ENCODE data around the gene ADAMTS7.
"Not testable (repeated sequence)": the region's sequence is repeated elsewhere in the genome, so short reads cannot be mapped to it uniquely, and the experiment has no call there.

The ADAMTS7 gene

DNA sequence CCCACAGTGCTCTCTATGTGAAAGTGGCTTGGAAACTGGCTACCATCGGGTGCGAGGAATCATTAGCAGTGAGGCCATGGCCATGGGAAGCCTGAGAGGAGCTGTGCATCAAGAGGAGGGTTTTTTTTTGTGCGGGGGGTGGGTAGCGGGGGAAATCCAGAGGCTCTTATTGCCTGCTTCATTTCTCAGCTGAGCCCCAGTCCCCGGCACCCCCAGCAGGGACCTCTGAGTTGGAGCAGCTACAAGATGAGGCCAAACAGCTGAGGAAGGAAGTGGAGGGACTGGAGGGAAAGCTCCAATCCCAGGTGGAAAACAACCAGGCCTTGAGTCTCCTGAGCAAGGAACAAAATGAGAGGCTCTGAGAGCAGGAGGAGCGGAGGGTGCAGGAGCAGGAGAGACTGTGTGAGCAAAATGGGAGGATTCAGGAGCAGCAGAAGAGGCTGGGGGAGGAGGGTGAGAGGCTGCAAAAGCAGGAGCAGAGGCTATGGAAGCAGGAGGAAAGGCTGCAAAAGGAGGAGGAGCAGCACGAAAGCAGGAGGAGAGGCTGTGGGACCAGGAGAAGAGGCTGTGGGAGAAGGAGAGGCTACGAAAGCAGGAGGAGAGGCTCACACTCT, 76.7 kb downstream of the ADAMTS7 start:
- no peak overlapping the region for H2BK12ac ChIP-seq (ENCODE audit: low read length)
- WGBS (ENCODE audit: extremely low coverage, insufficient coverage, insufficient read length): no CpG with 5 or more reads among the region's 8 CpGs

GRCh38 chr15:78732634-78733033, 78.6 kb downstream of the ADAMTS7 start:
- no peak overlapping the region for H3K18ac ChIP-seq (ENCODE audit: low read length)
- no peak overlapping the region for H3K23ac ChIP-seq (ENCODE audit: low read length)
- H3K9ac ChIP-seq (ENCODE audit: low read length): no peak overlapping the region
- H3K9me3 ChIP-seq (ENCODE audit: insufficient read depth, low read depth, low read length): no peaks in the 10 kb centered on the region
- no peak overlapping the region for H3K4ac ChIP-seq (ENCODE audit: low read depth, low read length)
- H3K36me3 ChIP-seq (ENCODE audit: control insufficient read depth in 1 of 2, insufficient read depth in 2 of 2, low read length in 2 of 2): no peaks in the 10 kb centered on the region
- no peaks in the 10 kb centered on the region for H3K79me2 ChIP-seq (ENCODE audit: control insufficient read depth, insufficient read depth, low read length, poor library complexity)
- H3K4me1 ChIP-seq (ENCODE audit: control insufficient read depth in 1 of 2, insufficient read depth in 2 of 2, low read length in 2 of 2): no peaks in the 10 kb centered on the region
- no peak overlapping the region for H2AFZ ChIP-seq (ENCODE audit: insufficient read depth, low read length, poor library complexity)
- H2BK12ac ChIP-seq (ENCODE audit: low read length): no peak overlapping the region
- no peak overlapping the region for H3K4me2 ChIP-seq (ENCODE audit: low read length)
- no peak overlapping the region for H3K14ac ChIP-seq (ENCODE audit: low read length)
- WGBS (ENCODE audit: extremely low coverage, insufficient coverage, insufficient read length): no CpG with 5 or more reads among the region's 2 CpGs
- H3K27me3 ChIP-seq (ENCODE audit: insufficient read depth, low read length): peaks cover 2% of the 10 kb centered on the region
- no peak overlapping the region for H2BK5ac ChIP-seq (ENCODE audit: low read depth, low read length, poor library complexity)
- H4K91ac ChIP-seq (ENCODE audit: low read depth, low read length): no peak overlapping the region
- no peak for DNase-seq
- no peak overlapping the region for H2BK120ac ChIP-seq (ENCODE audit: insufficient read depth, low read length, poor library complexity)
- no peak overlapping the region for H4K12ac ChIP-seq (ENCODE audit: low read depth, low read length)
- no peak overlapping the region for H3K27ac ChIP-seq (ENCODE audit: low read depth, low read length)
- no peak overlapping the region for H2AK5ac ChIP-seq (ENCODE audit: low read length)
- no peaks in the 10 kb centered on the region for H3K79me1 ChIP-seq (ENCODE audit: low read length)
- H3K4me3 ChIP-seq (ENCODE audit: low read depth, low read length): no peak overlapping the region
- no peak overlapping the region for H4K8ac ChIP-seq (ENCODE audit: low read depth, low read length)

More for the DNA sequence above, 76.7 kb downstream of the ADAMTS7 start:
- DNase-seq: no peak
- no peaks in the 10 kb centered on the region for H3K4me1 ChIP-seq (ENCODE audit: control insufficient read depth in 1 of 2, insufficient read depth in 2 of 2, low read length in 2 of 2)
- H3K36me3 ChIP-seq (ENCODE audit: control insufficient read depth in 1 of 2, insufficient read depth in 2 of 2, low read length in 2 of 2): no peaks in the 10 kb centered on the region
- no peak overlapping the region for H3K9ac ChIP-seq (ENCODE audit: low read length)
- no peak overlapping the region for H3K27ac ChIP-seq (ENCODE audit: low read depth, low read length)
- H4K91ac ChIP-seq (ENCODE audit: low read depth, low read length): no peak overlapping the region
- no peak overlapping the region for H3K14ac ChIP-seq (ENCODE audit: low read length)
- H2AFZ ChIP-seq (ENCODE audit: insufficient read depth, low read length, poor library complexity): no peak overlapping the region
- no peak overlapping the region for H4K8ac ChIP-seq (ENCODE audit: low read depth, low read length)
- H3K23ac ChIP-seq (ENCODE audit: low read length): no peak overlapping the region
- H3K4ac ChIP-seq (ENCODE audit: low read depth, low read length): no peak overlapping the region
- no peak overlapping the region for H3K4me3 ChIP-seq (ENCODE audit: low read depth, low read length)
- no peaks in the 10 kb centered on the region for H3K79me2 ChIP-seq (ENCODE audit: control insufficient read depth, insufficient read depth, low read length, poor library complexity)
- peaks cover 2% of the 10 kb centered on the region for H3K27me3 ChIP-seq (ENCODE audit: insufficient read depth, low read length)
- no peaks in the 10 kb centered on the region for H3K9me3 ChIP-seq (ENCODE audit: insufficient read depth, low read depth, low read length)
- H3K4me2 ChIP-seq (ENCODE audit: low read length): no peak overlapping the region
- no peak overlapping the region for H2BK5ac ChIP-seq (ENCODE audit: low read depth, low read length, poor library complexity)
- no peak overlapping the region for H2BK120ac ChIP-seq (ENCODE audit: insufficient read depth, low read length, poor library complexity)
- H3K79me1 ChIP-seq (ENCODE audit: low read length): no peaks in the 10 kb centered on the region
- no peak overlapping the region for H3K18ac ChIP-seq (ENCODE audit: low read length)
- H4K12ac ChIP-seq (ENCODE audit: low read depth, low read length): no peak overlapping the region
- H2AK5ac ChIP-seq (ENCODE audit: low read length): no peak overlapping the region

DNA sequence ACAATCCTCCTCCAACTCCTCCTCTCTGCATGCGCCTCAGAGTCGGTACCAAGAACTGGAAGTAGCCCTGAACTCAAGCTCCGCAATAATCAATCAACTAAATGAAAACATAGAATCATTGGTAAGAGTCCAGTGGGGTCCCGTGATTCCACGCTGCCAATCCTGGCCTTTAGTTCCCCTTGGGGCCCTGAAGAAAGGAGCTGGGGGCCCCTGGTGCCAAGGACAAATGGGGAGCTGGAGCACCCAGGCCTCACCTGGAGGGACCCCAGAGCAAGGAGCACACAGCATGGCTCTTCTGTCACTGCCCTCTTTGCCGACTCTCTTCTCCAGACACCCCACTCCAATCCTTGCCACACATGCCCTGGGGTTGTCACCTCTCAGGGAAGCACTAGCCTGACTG, 80.3 kb downstream of the ADAMTS7 start:
- Histone ChIP-seq H3K27ac (ENCODE audit: low read depth, low read length) (no peak overlapping the region), H3K36me3 (ENCODE audit: control insufficient read depth in 1 of 2, insufficient read depth in 2 of 2, low read length in 2 of 2) (no peaks in the 10 kb centered on the region), H2AFZ (ENCODE audit: insufficient read depth, low read length, poor library complexity) (no peak overlapping the region), H3K4me1 (ENCODE audit: control insufficient read depth in 1 of 2, insufficient read depth in 2 of 2, low read length in 2 of 2) (no peaks in the 10 kb centered on the region), H3K14ac (ENCODE audit: low read length) (no peak overlapping the region), H4K91ac (ENCODE audit: low read depth, low read length) (no peak overlapping the region), H3K79me2 (ENCODE audit: control insufficient read depth, insufficient read depth, low read length, poor library complexity) (no peaks in the 10 kb centered on the region), H2BK120ac (ENCODE audit: insufficient read depth, low read length, poor library complexity) (no peak overlapping the region), H3K9me3 (ENCODE audit: insufficient read depth, low read depth, low read length) (no peaks in the 10 kb centered on the region), H4K8ac (ENCODE audit: low read depth, low read length) (no peak overlapping the region), H2BK12ac (ENCODE audit: low read length) (no peak overlapping the region), H3K18ac (ENCODE audit: low read length) (no peak overlapping the region), H3K4me2 (ENCODE audit: low read length) (no peak overlapping the region), H3K23ac (ENCODE audit: low read length) (no peak overlapping the region), H3K4ac (ENCODE audit: low read depth, low read length) (no peak overlapping the region), H3K79me1 (ENCODE audit: low read length) (no peaks in the 10 kb centered on the region), H3K4me3 (ENCODE audit: low read depth, low read length) (no peak overlapping the region), H2AK5ac (ENCODE audit: low read length) (no peak overlapping the region), H2BK5ac (ENCODE audit: low read depth, low read length, poor library complexity) (no peak overlapping the region), H3K9ac (ENCODE audit: low read length) (no peak overlapping the region), H4K12ac (ENCODE audit: low read depth, low read length) (no peak overlapping the region), H3K27me3 (ENCODE audit: insufficient read depth, low read length) (peaks cover 2% of the 10 kb centered on the region)
- DNase-seq: no peak
- no CpG with 5 or more reads among the region's 6 CpGs for whole genome bisulfite sequencing (ENCODE audit: extremely low coverage, insufficient coverage, insufficient read length)

DNA sequence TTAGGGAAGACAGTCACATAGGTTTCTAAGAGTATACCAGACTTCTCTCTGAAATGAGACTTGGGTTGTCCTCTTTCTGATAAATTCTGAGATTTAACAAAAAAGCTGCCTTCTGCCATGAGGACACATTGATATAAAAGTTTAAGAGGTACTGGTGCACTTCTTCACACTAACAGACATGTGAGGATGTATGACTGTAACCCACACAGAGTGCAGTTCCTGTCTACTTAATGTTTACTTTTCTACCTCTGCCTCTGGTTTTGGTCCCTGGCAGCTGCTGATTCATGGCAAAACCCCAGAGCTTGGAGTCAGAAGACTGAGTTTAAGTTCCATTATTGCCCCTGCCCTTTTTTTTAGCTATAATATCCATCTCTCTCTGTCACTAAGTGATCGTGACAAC, 82.8 kb downstream of the ADAMTS7 start:
- H4K12ac ChIP-seq (ENCODE audit: low read depth, low read length); H3K27ac ChIP-seq (ENCODE audit: low read depth, low read length); H3K79me2 ChIP-seq (ENCODE audit: control insufficient read depth, insufficient read depth, low read length, poor library complexity); H3K9me3 ChIP-seq (ENCODE audit: insufficient read depth, low read depth, low read length); H3K23ac ChIP-seq (ENCODE audit: low read length); H3K27me3 ChIP-seq (ENCODE audit: insufficient read depth, low read length); H4K8ac ChIP-seq (ENCODE audit: low read depth, low read length); H4K91ac ChIP-seq (ENCODE audit: low read depth, low read length); H2BK12ac ChIP-seq (ENCODE audit: low read length); H2BK120ac ChIP-seq (ENCODE audit: insufficient read depth, low read length, poor library complexity); H3K18ac ChIP-seq (ENCODE audit: low read length); H3K14ac ChIP-seq (ENCODE audit: low read length); H3K4me1 ChIP-seq (ENCODE audit: control insufficient read depth in 1 of 2, insufficient read depth in 2 of 2, low read length in 2 of 2); H2BK5ac ChIP-seq (ENCODE audit: low read depth, low read length, poor library complexity); H3K36me3 ChIP-seq (ENCODE audit: control insufficient read depth in 1 of 2, insufficient read depth in 2 of 2, low read length in 2 of 2); H3K79me1 ChIP-seq (ENCODE audit: low read length); H2AFZ ChIP-seq (ENCODE audit: insufficient read depth, low read length, poor library complexity); H3K4me2 ChIP-seq (ENCODE audit: low read length); H3K4ac ChIP-seq (ENCODE audit: low read depth, low read length); H2AK5ac ChIP-seq (ENCODE audit: low read length); H3K4me3 ChIP-seq (ENCODE audit: low read depth, low read length); DNase-seq; H3K9ac ChIP-seq (ENCODE audit: low read length): not testable (repeated sequence)
- no CpG with 5 or more reads among the region's 1 CpG for WGBS (ENCODE audit: extremely low coverage, insufficient coverage, insufficient read length)
